K562 (cell line): ENCODE data around the gene ABCG1.

Experiments used
- CTCF ChIP-seq, 3 experiments: IDR thresholded peaks in 2 of 3; conservative IDR thresholded peaks in 1 of 3; 2 replicates each; pipeline ENCODE4 v1.5.1; 2011 to 2012; ENCODE audit warnings: low read length in 3 of 3, mild to moderate bottlenecking in 3 of 3, control low read depth in 2 of 3, improper control_type of control experiment in 1 of 3, inconsistent platforms in 1 of 3, low read depth in 1 of 3, mixed read lengths in 1 of 3, moderate library complexity in 1 of 3; ENCODE audit not compliant: insufficient read depth in 2 of 3
- FOS ChIP-seq: IDR thresholded peaks from 3 replicates; pipeline ENCODE4 v1.6.1; 2011; ENCODE audit not compliant: insufficient read length; ENCODE audit errors: extremely low read depth
- FOXA1 ChIP-seq: fragments of 450-650 bp; IDR thresholded peaks from 2 replicates; pipeline ENCODE4 v1.6.1; 2016; ENCODE audit warnings: mild to moderate bottlenecking, borderline replicate concordance
- GABPA ChIP-seq: fragments of 200-800 bp; sonication (Bioruptor generic); conservative IDR thresholded peaks from 2 replicates; pipeline ENCODE4 v1.6.1; 2016; ENCODE audit warnings: low read depth, missing genetic modification characterization, missing compliant biosample characterization
- MYC ChIP-seq, 2 experiments: fragments of 250-450 bp in 1 of 2; sonication (Bioruptor Pico) in 1 of 2; IDR thresholded peaks; 2 replicates each; pipeline versions ENCODE4 v1.5.1 to v1.6.1; 2012 to 2021; ENCODE audit warnings: low read depth in 2 of 2, borderline replicate concordance in 1 of 2, improper control_type of control experiment in 1 of 2, low read length in 1 of 2, mild to moderate bottlenecking in 1 of 2, moderate library complexity in 1 of 2
- PATZ1 ChIP-seq: fragments of 250-450 bp; sonication (Bioruptor Pico); IDR thresholded peaks from 2 replicates; pipeline ENCODE4 v1.5.0; 2020; ENCODE audit warnings: mild to moderate bottlenecking, borderline replicate concordance
- POLR2A ChIP-seq: fragments of 450-650 bp; conservative IDR thresholded peaks from 2 replicates; pipeline ENCODE4 v1.6.1; 2016
- SMAD4 ChIP-seq: fragments of 250-450 bp; sonication (Bioruptor Pico); conservative IDR thresholded peaks from 2 replicates; pipeline ENCODE4 v1.8.0; 2021; ENCODE audit warnings: inconsistent platforms, mild to moderate bottlenecking, moderate library complexity
- TAF15 ChIP-seq: fragments of 200-400 bp; formaldehyde crosslinking; IDR thresholded peaks from 2 replicates; pipeline ENCODE4 v1.6.1; 2017; ENCODE audit warnings: mild to moderate bottlenecking, low read depth, low read length, moderate library complexity
- TF ChIP-seq, protein P1 (sequence below): sonication (generic); formaldehyde crosslinking; IDR thresholded peaks from 2 replicates; pipeline ENCODE4 v1.8.1; 2023; ENCODE audit warnings: mild to moderate bottlenecking, missing genetic modification reagents
- TF ChIP-seq, protein P2 (sequence below): sonication (generic); formaldehyde crosslinking; IDR thresholded peaks from 2 replicates; pipeline ENCODE4 v1.5.0; 2020; ENCODE audit warnings: missing genetic modification reagents

DNA sequence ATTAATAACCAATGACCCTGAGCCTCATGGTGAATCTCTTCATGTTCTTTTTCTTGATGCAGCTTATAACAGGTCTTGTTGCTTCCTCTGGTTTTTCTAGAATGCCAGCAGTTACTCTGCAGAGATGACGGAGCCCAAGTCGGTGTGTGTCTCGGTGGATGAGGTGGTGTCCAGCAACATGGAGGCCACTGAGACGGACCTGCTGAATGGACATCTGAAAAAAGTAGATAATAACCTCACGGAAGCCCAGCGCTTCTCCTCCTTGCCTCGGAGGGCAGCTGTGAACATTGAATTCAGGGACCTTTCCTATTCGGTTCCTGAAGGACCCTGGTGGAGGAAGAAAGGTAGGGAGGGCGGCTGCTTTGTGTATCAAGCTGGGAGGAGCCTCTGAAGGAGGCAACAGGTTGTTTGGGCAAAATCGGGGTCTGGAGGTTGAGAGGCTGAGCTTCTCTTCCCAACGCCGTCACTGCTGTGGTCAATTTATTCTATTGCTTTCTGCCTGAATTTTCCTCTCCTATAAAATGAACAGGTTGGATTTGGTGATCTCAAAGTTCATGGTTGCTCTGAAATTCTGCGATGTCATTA, 6.7 kb downstream of the ABCG1 start:
- no peak for TF ChIP-seq POLR2A
- no peak for TF ChIP-seq PATZ1 (CRISPR knock-in tag)
- TF ChIP-seq TAF15: no peak
- no peak for TF ChIP-seq MYC (IDR thresholded peaks at IDR 0.05; ENCODE audit: low read depth, low read length)
- TF ChIP-seq MYC (CRISPR knock-in tag; IDR thresholded peaks at IDR 0.05; ENCODE audit: borderline replicate concordance, low read depth): no peak
- TF ChIP-seq GABPA: no peak
- TF ChIP-seq, protein P1, sequence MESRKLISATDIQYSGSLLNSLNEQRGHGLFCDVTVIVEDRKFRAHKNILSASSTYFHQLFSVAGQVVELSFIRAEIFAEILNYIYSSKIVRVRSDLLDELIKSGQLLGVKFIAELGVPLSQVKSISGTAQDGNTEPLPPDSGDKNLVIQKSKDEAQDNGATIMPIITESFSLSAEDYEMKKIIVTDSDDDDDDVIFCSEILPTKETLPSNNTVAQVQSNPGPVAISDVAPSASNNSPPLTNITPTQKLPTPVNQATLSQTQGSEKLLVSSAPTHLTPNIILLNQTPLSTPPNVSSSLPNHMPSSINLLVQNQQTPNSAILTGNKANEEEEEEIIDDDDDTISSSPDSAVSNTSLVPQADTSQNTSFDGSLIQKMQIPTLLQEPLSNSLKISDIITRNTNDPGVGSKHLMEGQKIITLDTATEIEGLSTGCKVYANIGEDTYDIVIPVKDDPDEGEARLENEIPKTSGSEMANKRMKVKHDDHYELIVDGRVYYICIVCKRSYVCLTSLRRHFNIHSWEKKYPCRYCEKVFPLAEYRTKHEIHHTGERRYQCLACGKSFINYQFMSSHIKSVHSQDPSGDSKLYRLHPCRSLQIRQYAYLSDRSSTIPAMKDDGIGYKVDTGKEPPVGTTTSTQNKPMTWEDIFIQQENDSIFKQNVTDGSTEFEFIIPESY (CRISPR knock-in tag): no peak
- no peak for TF ChIP-seq CTCF (IDR thresholded peaks at IDR 0.05 in 2 of 3, conservative IDR thresholded peaks at IDR 0.05 in 1 of 3; ENCODE audit: insufficient read depth in 2 of 3, low read depth in 1 of 3, low read length in 3 of 3)
- TF ChIP-seq, protein P2, sequence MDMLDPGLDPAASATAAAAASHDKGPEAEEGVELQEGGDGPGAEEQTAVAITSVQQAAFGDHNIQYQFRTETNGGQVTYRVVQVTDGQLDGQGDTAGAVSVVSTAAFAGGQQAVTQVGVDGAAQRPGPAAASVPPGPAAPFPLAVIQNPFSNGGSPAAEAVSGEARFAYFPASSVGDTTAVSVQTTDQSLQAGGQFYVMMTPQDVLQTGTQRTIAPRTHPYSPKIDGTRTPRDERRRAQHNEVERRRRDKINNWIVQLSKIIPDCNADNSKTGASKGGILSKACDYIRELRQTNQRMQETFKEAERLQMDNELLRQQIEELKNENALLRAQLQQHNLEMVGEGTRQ (CRISPR knock-in tag): no peak
- TF ChIP-seq FOS: no peak
- TF ChIP-seq FOXA1: no peak
- no peak for TF ChIP-seq SMAD4 (CRISPR knock-in tag)
